Measurements from ENCODE around the gene C5orf58. TPM values are rescaled to one million over a fixed set of nuclear protein-coding genes. Genes with fewer than 3 reads are reported as not detected.
A peak's percentile ranks its signal among the peaks of the same experiment; 100 is the strongest.

Gene C5orf58
- total RNA-seq, 2 experiments from 2014 or later, result not detected

DNA sequence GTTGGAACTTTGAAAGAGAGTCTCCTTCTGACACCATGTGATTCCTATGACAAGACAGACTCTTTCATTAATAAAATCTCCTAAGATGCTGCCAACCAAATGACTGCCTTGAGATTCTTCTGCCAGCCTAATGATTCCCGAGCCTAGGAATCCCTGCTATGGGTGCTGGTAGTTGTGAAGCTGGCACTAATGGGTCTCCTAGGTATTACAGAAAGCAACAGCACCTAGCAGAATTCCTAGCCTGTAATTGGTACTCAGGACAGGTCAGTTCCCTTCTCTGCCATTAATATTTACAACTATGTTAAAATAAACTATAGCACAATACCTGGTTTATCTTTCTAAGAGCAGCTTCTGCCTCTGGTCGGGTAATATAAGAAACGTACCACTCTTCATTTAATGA lies 19.3 kb downstream of the C5orf58 start:
- H3K36me3 ChIP-seq (ENCODE audit: insufficient read depth, low read length), result peaks cover 100% of the 10 kb centered on the region
- ChIA-PET POLR2A (interaction anchor here (0.6 to 2.6 kb wide), 5 partner anchors 10 to 51 kb away, joined by 3 to 11 read pairs (median 3); no protein-coding TSS in a partner anchor), CTCF (interaction anchor here (0.8 to 1.6 kb wide), 3 partner anchors 10 to 15 kb away, joined by 3 to 6 read pairs (median 3); no protein-coding TSS in a partner anchor)
- H3K27me3 ChIP-seq (ENCODE audit: control insufficient read depth in 1 of 2, insufficient read depth in 2 of 2, low read length in 2 of 2), result no peaks in the 10 kb centered on the region
- DNase-seq (no peak), ATAC-seq (ENCODE audit: poor library complexity) (no peak)
- no peaks in the 10 kb centered on the region for H3K9me3 Mint-ChIP-seq
- no peak overlapping the region for H3K27ac ChIP-seq (ENCODE audit: low read depth in 1 of 2, low read length in 2 of 2)
- H3K27ac Mint-ChIP-seq, result peak overlapping the region; percentile 96
- peaks cover 21% of the 10 kb centered on the region for H3K4me1 ChIP-seq (ENCODE audit: insufficient read depth, low read length)
- TF ChIP-seq, protein P1, sequence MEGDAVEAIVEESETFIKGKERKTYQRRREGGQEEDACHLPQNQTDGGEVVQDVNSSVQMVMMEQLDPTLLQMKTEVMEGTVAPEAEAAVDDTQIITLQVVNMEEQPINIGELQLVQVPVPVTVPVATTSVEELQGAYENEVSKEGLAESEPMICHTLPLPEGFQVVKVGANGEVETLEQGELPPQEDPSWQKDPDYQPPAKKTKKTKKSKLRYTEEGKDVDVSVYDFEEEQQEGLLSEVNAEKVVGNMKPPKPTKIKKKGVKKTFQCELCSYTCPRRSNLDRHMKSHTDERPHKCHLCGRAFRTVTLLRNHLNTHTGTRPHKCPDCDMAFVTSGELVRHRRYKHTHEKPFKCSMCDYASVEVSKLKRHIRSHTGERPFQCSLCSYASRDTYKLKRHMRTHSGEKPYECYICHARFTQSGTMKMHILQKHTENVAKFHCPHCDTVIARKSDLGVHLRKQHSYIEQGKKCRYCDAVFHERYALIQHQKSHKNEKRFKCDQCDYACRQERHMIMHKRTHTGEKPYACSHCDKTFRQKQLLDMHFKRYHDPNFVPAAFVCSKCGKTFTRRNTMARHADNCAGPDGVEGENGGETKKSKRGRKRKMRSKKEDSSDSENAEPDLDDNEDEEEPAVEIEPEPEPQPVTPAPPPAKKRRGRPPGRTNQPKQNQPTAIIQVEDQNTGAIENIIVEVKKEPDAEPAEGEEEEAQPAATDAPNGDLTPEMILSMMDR (IDR thresholded peaks at IDR 0.05), result no peak
- no peaks in the 10 kb centered on the region for H3K9me3 ChIP-seq (ENCODE audit: control insufficient read depth in 1 of 2, insufficient read depth in 1 of 2, low read length in 2 of 2)
- intact Hi-C loops (cut with DNase I, micrococcal nuclease), result no loop called here
- no peak overlapping the region for H3K4me3 ChIP-seq (ENCODE audit: low read length)
- H3K27me3 Mint-ChIP-seq, result no peaks in the 10 kb centered on the region
- H3K36me3 Mint-ChIP-seq (ENCODE audit: low read depth), result peaks cover 100% of the 10 kb centered on the region
- peaks cover 54% of the 10 kb centered on the region for H3K4me1 Mint-ChIP-seq (ENCODE audit: low read depth)
- H3K4me3 Mint-ChIP-seq, result no peak overlapping the region

DNA sequence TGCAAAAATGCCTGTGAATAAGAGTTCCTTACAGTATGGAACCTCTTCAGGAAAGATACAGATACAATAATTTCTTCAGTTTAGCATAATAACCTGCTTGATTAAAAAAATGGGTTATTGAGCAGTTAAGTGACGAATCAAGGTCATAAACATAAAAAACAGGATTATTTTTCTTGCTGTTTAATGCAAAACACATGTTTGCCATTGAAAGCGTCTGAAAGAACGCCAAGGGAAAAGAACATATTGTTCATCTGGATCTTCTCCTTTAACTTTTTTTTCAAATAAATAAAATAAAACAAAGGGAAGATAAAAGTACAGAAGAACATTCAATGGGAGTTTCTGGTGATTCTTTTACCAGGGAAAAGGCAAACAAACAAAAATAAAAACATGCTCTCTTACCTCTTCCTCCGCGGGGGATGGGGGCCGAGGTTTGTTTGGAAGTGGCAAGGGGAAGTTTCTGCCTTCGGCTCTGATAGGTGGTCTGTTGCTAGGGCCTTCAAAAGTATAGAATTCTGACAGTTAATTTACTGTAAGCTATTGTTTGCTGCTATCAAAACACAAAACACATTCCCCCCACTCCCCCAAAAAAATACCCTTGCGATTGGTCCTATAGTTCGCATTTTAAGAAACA lies 20.1 kb downstream of the C5orf58 start:
- POLR2A ChIA-PET, result interaction anchor here (0.9 to 2.6 kb wide), 4 partner anchors 9 to 50 kb away, joined by 3 to 11 read pairs (median 4); no protein-coding TSS in a partner anchor

DNA sequence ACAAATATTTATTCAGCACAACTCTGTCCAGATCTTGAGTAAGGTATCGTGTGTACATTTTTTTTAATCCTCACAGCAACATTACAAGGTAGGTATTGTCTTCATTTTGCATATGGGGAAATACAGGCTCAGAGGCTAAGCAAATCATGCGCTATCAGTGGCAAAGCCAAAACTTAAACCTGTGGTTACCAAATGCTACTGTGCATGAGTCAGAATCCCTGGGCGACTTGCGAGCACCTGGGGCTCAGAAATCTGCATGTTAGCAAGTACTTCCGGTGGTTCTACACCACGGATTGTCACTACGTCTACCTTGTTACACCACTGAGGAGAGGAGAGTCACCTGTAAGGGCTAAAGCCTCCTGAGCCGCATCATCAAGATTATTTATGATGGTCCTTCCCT lies 21.3 kb downstream of the C5orf58 start:
- peak overlapping the region; percentile 3 for H3K4me3 Mint-ChIP-seq
- peaks cover 100% of the 10 kb centered on the region for H3K36me3 ChIP-seq (ENCODE audit: insufficient read depth, low read length)
- no peak overlapping the region for H3K4me3 ChIP-seq (ENCODE audit: low read length)
- H3K4me1 Mint-ChIP-seq (ENCODE audit: low read depth), result peaks cover 66% of the 10 kb centered on the region
- peaks cover 100% of the 10 kb centered on the region for H3K36me3 Mint-ChIP-seq (ENCODE audit: low read depth)
- DNase-seq (peak; percentile 48 to 92 (median 64)), ATAC-seq (ENCODE audit: poor library complexity) (peak; percentile 96)
- CTCF ChIA-PET, result interaction anchor here (1.1 kb wide), 2 partner anchors 14 to 85 kb away, joined by 3 read pairs; no protein-coding TSS in a partner anchor
- TF ChIP-seq, protein P1 (IDR thresholded peaks at IDR 0.05), result no peak
- no peaks in the 10 kb centered on the region for H3K27me3 ChIP-seq (ENCODE audit: control insufficient read depth in 1 of 2, insufficient read depth in 2 of 2, low read length in 2 of 2)
- intact Hi-C loops (cut with DNase I, micrococcal nuclease), result loop anchor here in 1 of 2 experiments (1.0 kb wide), 1 partner anchor 8 kb away; no protein-coding TSS in a partner anchor
- H3K27me3 Mint-ChIP-seq, result no peaks in the 10 kb centered on the region
- no peaks in the 10 kb centered on the region for H3K9me3 Mint-ChIP-seq
- H3K9me3 ChIP-seq (ENCODE audit: control insufficient read depth in 1 of 2, insufficient read depth in 1 of 2, low read length in 2 of 2), result no peaks in the 10 kb centered on the region
- peak overlapping the region; percentile 96 for H3K27ac Mint-ChIP-seq
- peaks cover 22% of the 10 kb centered on the region for H3K4me1 ChIP-seq (ENCODE audit: insufficient read depth, low read length)
- POLR2A ChIA-PET, result interaction anchor here (0.7 to 1.1 kb wide), 3 partner anchors 13 to 49 kb away, joined by 3 to 4 read pairs (median 3); no protein-coding TSS in a partner anchor
- H3K27ac ChIP-seq (ENCODE audit: low read depth in 1 of 2, low read length in 2 of 2), result peak overlapping the region; percentile 1 to 70

More for the DNA sequence above, 20.1 kb downstream of the C5orf58 start:
- Histone ChIP-seq H3K4me3 (ENCODE audit: low read length) (no peak overlapping the region), H3K9me3 (ENCODE audit: control insufficient read depth in 1 of 2, insufficient read depth in 1 of 2, low read length in 2 of 2) (no peaks in the 10 kb centered on the region), H3K36me3 (ENCODE audit: insufficient read depth, low read length) (peaks cover 100% of the 10 kb centered on the region), H3K27me3 (ENCODE audit: control insufficient read depth in 1 of 2, insufficient read depth in 2 of 2, low read length in 2 of 2) (no peaks in the 10 kb centered on the region), H3K27ac (ENCODE audit: low read depth in 1 of 2, low read length in 2 of 2) (peak overlapping the region in 1 of 2 donors; percentile 70), H3K4me1 (ENCODE audit: insufficient read depth, low read length) (peaks cover 22% of the 10 kb centered on the region)
- ATAC-seq (ENCODE audit: poor library complexity) (no peak), DNase-seq (no peak)
- CTCF ChIA-PET, result interaction anchor here (0.6 to 1.6 kb wide), 4 partner anchors 9 to 86 kb away, joined by 3 to 6 read pairs (median 3); no protein-coding TSS in a partner anchor
- TF ChIP-seq, protein P1 (IDR thresholded peaks at IDR 0.05), result no peak
- no peaks in the 10 kb centered on the region for H3K27me3 Mint-ChIP-seq
- peaks cover 56% of the 10 kb centered on the region for H3K4me1 Mint-ChIP-seq (ENCODE audit: low read depth)
- intact Hi-C loops (cut with DNase I, micrococcal nuclease), result no loop called here
- peak overlapping the region; percentile 96 for H3K27ac Mint-ChIP-seq
- H3K36me3 Mint-ChIP-seq (ENCODE audit: low read depth), result peaks cover 100% of the 10 kb centered on the region
- no peak overlapping the region for H3K4me3 Mint-ChIP-seq
- H3K9me3 Mint-ChIP-seq, result no peaks in the 10 kb centered on the region

All from CD4-positive, alpha-beta T cell (primary cell).